Measurements from ENCODE around the gene SLX9. TPM values are rescaled to one million over a fixed set of nuclear protein-coding genes. Genes with fewer than 3 reads are reported as not detected.

Gene SLX9
- total RNA-seq, 1 experiment from 2014 or later, result 12.2 TPM

GRCh38 chr21:44954281-44954771 lies 14.5 kb downstream of the SLX9 start:
- Histone ChIP-seq H3K9me3 (ENCODE audit: low read length) (no peaks in the 10 kb centered on the region), H3K36me3 (ENCODE audit: insufficient read depth, low read length) (0 out of 2 replicates have a peak, but pooled peaks cover 4% of the 10 kb centered on the region), H4K20me1 (ENCODE audit: insufficient read depth, low read depth, low read length) (peaks cover 45% of the 10 kb centered on the region), H3K79me2 (ENCODE audit: low read length) (peaks cover 63% of the 10 kb centered on the region), H3K4me2 (ENCODE audit: low read depth, low read length, poor library complexity, severe bottlenecking) (no peak overlapping the region), H3K27ac (ENCODE audit: low read length) (no peak overlapping the region), H3K4me3 (ENCODE audit: low read length) (no peak overlapping the region), H3K4me1 (ENCODE audit: low read length) (no peaks in the 10 kb centered on the region), H2AFZ (ENCODE audit: low read length) (no peak overlapping the region), H3K9ac (ENCODE audit: low read length) (no peak overlapping the region), H3K27me3 (ENCODE audit: low read length) (no peaks in the 10 kb centered on the region), H3K9me2 (replicated peaks; ENCODE audit: insufficient read depth, low read length) (no peaks in the 10 kb centered on the region)
- no peak for DNase-seq

GRCh38 chr21:44955141-44955797 lies 15.4 kb downstream of the SLX9 start:
- Histone ChIP-seq H3K27me3 (ENCODE audit: low read length) (no peaks in the 10 kb centered on the region), H3K9ac (ENCODE audit: low read length) (no peak overlapping the region), H3K4me3 (ENCODE audit: low read length) (no peak overlapping the region), H3K9me2 (replicated peaks; ENCODE audit: insufficient read depth, low read length) (no peaks in the 10 kb centered on the region), H3K27ac (ENCODE audit: low read length) (no peak overlapping the region), H3K36me3 (ENCODE audit: insufficient read depth, low read length) (0 out of 2 replicates have a peak, but pooled peaks cover 4% of the 10 kb centered on the region), H2AFZ (ENCODE audit: low read length) (no peak overlapping the region), H3K79me2 (ENCODE audit: low read length) (peaks cover 53% of the 10 kb centered on the region), H4K20me1 (ENCODE audit: insufficient read depth, low read depth, low read length) (peaks cover 35% of the 10 kb centered on the region), H3K9me3 (ENCODE audit: low read length) (no peaks in the 10 kb centered on the region), H3K4me1 (ENCODE audit: low read length) (no peaks in the 10 kb centered on the region), H3K4me2 (ENCODE audit: low read depth, low read length, poor library complexity, severe bottlenecking) (no peak overlapping the region)
- no peak for DNase-seq

- DNase-seq, result no peak
- H3K4me2 ChIP-seq (ENCODE audit: low read depth, low read length, poor library complexity, severe bottlenecking), result no peak overlapping the region
- no peak overlapping the region for H2AFZ ChIP-seq (ENCODE audit: low read length)
- no peaks in the 10 kb centered on the region for H3K9me2 ChIP-seq (replicated peaks; ENCODE audit: insufficient read depth, low read length)
- H3K9ac ChIP-seq (ENCODE audit: low read length), result no peak overlapping the region
- no peak overlapping the region for H3K4me3 ChIP-seq (ENCODE audit: low read length)
- H3K79me2 ChIP-seq (ENCODE audit: low read length), result peaks cover 49% of the 10 kb centered on the region
- H3K4me1 ChIP-seq (ENCODE audit: low read length), result no peaks in the 10 kb centered on the region
- no peaks in the 10 kb centered on the region for H3K27me3 ChIP-seq (ENCODE audit: low read length)
- H3K27ac ChIP-seq (ENCODE audit: low read length), result no peak overlapping the region
- H3K36me3 ChIP-seq (ENCODE audit: insufficient read depth, low read length), result 0 out of 2 replicates have a peak, but pooled peaks cover 4% of the 10 kb centered on the region
- H3K9me3 ChIP-seq (ENCODE audit: low read length), result no peaks in the 10 kb centered on the region
- peaks cover 32% of the 10 kb centered on the region for H4K20me1 ChIP-seq (ENCODE audit: insufficient read depth, low read depth, low read length)
Observed at GRCh38 chr21:44955798-44956175, 16.0 kb downstream of the SLX9 start.

GRCh38 chr21:44956356-44957046 lies 16.7 kb downstream of the SLX9 start:
- Histone ChIP-seq H3K9ac (ENCODE audit: low read length) (no peak overlapping the region), H4K20me1 (ENCODE audit: insufficient read depth, low read depth, low read length) (peaks cover 27% of the 10 kb centered on the region), H3K79me2 (ENCODE audit: low read length) (peaks cover 48% of the 10 kb centered on the region), H3K27ac (ENCODE audit: low read length) (no peak overlapping the region), H3K4me3 (ENCODE audit: low read length) (no peak overlapping the region), H3K27me3 (ENCODE audit: low read length) (no peaks in the 10 kb centered on the region), H3K9me3 (ENCODE audit: low read length) (no peaks in the 10 kb centered on the region), H3K4me1 (ENCODE audit: low read length) (peaks cover 3% of the 10 kb centered on the region), H3K9me2 (replicated peaks; ENCODE audit: insufficient read depth, low read length) (no peaks in the 10 kb centered on the region), H3K4me2 (ENCODE audit: low read depth, low read length, poor library complexity, severe bottlenecking) (no peak overlapping the region), H2AFZ (ENCODE audit: low read length) (no peak overlapping the region), H3K36me3 (ENCODE audit: insufficient read depth, low read length) (0 out of 2 replicates have a peak, but pooled peaks cover 4% of the 10 kb centered on the region)
- no peak for DNase-seq

GRCh38 chr21:44957047-44957831 lies 17.4 kb downstream of the SLX9 start:
- no peak for DNase-seq
- peaks cover 50% of the 10 kb centered on the region for H3K79me2 ChIP-seq (ENCODE audit: low read length)
- H3K4me2 ChIP-seq (ENCODE audit: low read depth, low read length, poor library complexity, severe bottlenecking), result no peak overlapping the region
- H3K9ac ChIP-seq (ENCODE audit: low read length), result no peak overlapping the region
- no peak overlapping the region for H3K4me3 ChIP-seq (ENCODE audit: low read length)
- H4K20me1 ChIP-seq (ENCODE audit: insufficient read depth, low read depth, low read length), result peaks cover 33% of the 10 kb centered on the region
- H3K27me3 ChIP-seq (ENCODE audit: low read length), result no peaks in the 10 kb centered on the region
- no peak overlapping the region for H3K27ac ChIP-seq (ENCODE audit: low read length)
- no peaks in the 10 kb centered on the region for H3K9me3 ChIP-seq (ENCODE audit: low read length)
- H3K9me2 ChIP-seq (replicated peaks; ENCODE audit: insufficient read depth, low read length), result no peaks in the 10 kb centered on the region
- peaks cover 10% of the 10 kb centered on the region for H3K4me1 ChIP-seq (ENCODE audit: low read length)
- H2AFZ ChIP-seq (ENCODE audit: low read length), result no peak overlapping the region
- H3K36me3 ChIP-seq (ENCODE audit: insufficient read depth, low read length), result peaks cover 10% of the 10 kb centered on the region

GRCh38 chr21:44957901-44958451 lies 18.1 kb downstream of the SLX9 start:
- Histone ChIP-seq H3K9ac (ENCODE audit: low read length) (no peak overlapping the region), H3K36me3 (ENCODE audit: insufficient read depth, low read length) (peaks cover 17% of the 10 kb centered on the region), H3K9me2 (replicated peaks; ENCODE audit: insufficient read depth, low read length) (no peaks in the 10 kb centered on the region), H3K4me1 (ENCODE audit: low read length) (peaks cover 11% of the 10 kb centered on the region), H3K4me3 (ENCODE audit: low read length) (no peak overlapping the region), H3K27me3 (ENCODE audit: low read length) (no peaks in the 10 kb centered on the region), H3K79me2 (ENCODE audit: low read length) (peaks cover 49% of the 10 kb centered on the region), H3K27ac (ENCODE audit: low read length) (no peak overlapping the region), H2AFZ (ENCODE audit: low read length) (no peak overlapping the region), H3K4me2 (ENCODE audit: low read depth, low read length, poor library complexity, severe bottlenecking) (no peak overlapping the region), H4K20me1 (ENCODE audit: insufficient read depth, low read depth, low read length) (peaks cover 31% of the 10 kb centered on the region), H3K9me3 (ENCODE audit: low read length) (no peaks in the 10 kb centered on the region)
- no peak for DNase-seq

- H3K9ac ChIP-seq (ENCODE audit: low read length), result no peak overlapping the region
- DNase-seq, result no peak
- H3K79me2 ChIP-seq (ENCODE audit: low read length), result peaks cover 46% of the 10 kb centered on the region
- no peak overlapping the region for H2AFZ ChIP-seq (ENCODE audit: low read length)
- peaks cover 25% of the 10 kb centered on the region; the same call in 1 of the 2 replicates for H4K20me1 ChIP-seq (ENCODE audit: insufficient read depth, low read depth, low read length)
- H3K27ac ChIP-seq (ENCODE audit: low read length), result no peak overlapping the region
- H3K4me3 ChIP-seq (ENCODE audit: low read length), result no peak overlapping the region
- H3K9me3 ChIP-seq (ENCODE audit: low read length), result no peaks in the 10 kb centered on the region
- H3K9me2 ChIP-seq (replicated peaks; ENCODE audit: insufficient read depth, low read length), result no peaks in the 10 kb centered on the region
- peaks cover 20% of the 10 kb centered on the region for H3K36me3 ChIP-seq (ENCODE audit: insufficient read depth, low read length)
- H3K27me3 ChIP-seq (ENCODE audit: low read length), result no peaks in the 10 kb centered on the region
- H3K4me1 ChIP-seq (ENCODE audit: low read length), result peaks cover 11% of the 10 kb centered on the region
- no peak overlapping the region for H3K4me2 ChIP-seq (ENCODE audit: low read depth, low read length, poor library complexity, severe bottlenecking)
Observed at GRCh38 chr21:44958471-44959191, 18.8 kb downstream of the SLX9 start.

Measured in Karpas-422 (cell line).